Osteocyte (in vitro differentiated cells): ENCODE measurements around the gene APBB1IP. TPM values are rescaled to one million over a fixed set of nuclear protein-coding genes. Genes with fewer than 3 reads are reported as not detected.

Experiments used
- DNase-seq: peaks from one replicate; pipeline ENCODE4 v3.0.0; 2021; ENCODE audit warnings: mixed read lengths; ENCODE audit not compliant: unreplicated experiment; ENCODE audit errors: extremely low spot score
- H3K27ac Mint-ChIP-seq: one replicate; pipeline ENCODE4 v1.8.0; 2021; ENCODE audit warnings: mild to moderate bottlenecking, mixed read lengths; ENCODE audit not compliant: unreplicated experiment
- H3K27me3 Mint-ChIP-seq: one replicate; pipeline ENCODE4 v1.8.0; 2021; ENCODE audit warnings: mixed read lengths; ENCODE audit not compliant: unreplicated experiment
- H3K36me3 Mint-ChIP-seq: one replicate; pipeline ENCODE4 v1.8.0; 2021; ENCODE audit warnings: mixed read lengths; ENCODE audit not compliant: unreplicated experiment
- H3K4me1 Mint-ChIP-seq: one replicate; pipeline ENCODE4 v1.8.0; 2021; ENCODE audit warnings: mixed read lengths; ENCODE audit not compliant: unreplicated experiment
- H3K4me3 Mint-ChIP-seq: one replicate; pipeline ENCODE4 v1.8.0; 2021; ENCODE audit warnings: mild to moderate bottlenecking, moderate library complexity, mixed read lengths; ENCODE audit not compliant: unreplicated experiment
- H3K9me3 Mint-ChIP-seq: one replicate; pipeline ENCODE4 v1.8.0; 2021; ENCODE audit warnings: mixed read lengths; ENCODE audit not compliant: unreplicated experiment
- CTCF ChIP-seq: fragments of 200-600 bp; sonication (generic); IDR thresholded peaks from 2 replicates; pipeline ENCODE4 v1.5.0; 2021; ENCODE audit warnings: antibody characterized with exemption, mild to moderate bottlenecking, moderate library complexity
- total RNA-seq: library from RNA; stranded (reverse); gene quantifications from 2 replicates; pipeline ENCODE4 v1.2.1, GENCODE V29; 2021

Gene APBB1IP
- total RNA-seq, 1 donor from 2014 or later = not detected

- H3K9me3 Mint-ChIP-seq = peaks cover 4% of the 10 kb centered on the region
- H3K4me1 Mint-ChIP-seq = no peaks in the 10 kb centered on the region
- no peak overlapping the region for H3K4me3 Mint-ChIP-seq
- TF ChIP-seq CTCF = no peak
- no peaks in the 10 kb centered on the region for H3K36me3 Mint-ChIP-seq
- no peak for DNase-seq
- no peak overlapping the region for H3K27ac Mint-ChIP-seq
- H3K27me3 Mint-ChIP-seq = no peaks in the 10 kb centered on the region
Measured at GRCh38 chr10:26507441-26507840, 69.3 kb downstream of the APBB1IP start.

- no peak for DNase-seq
- no peaks in the 10 kb centered on the region for H3K36me3 Mint-ChIP-seq
- H3K4me1 Mint-ChIP-seq = no peaks in the 10 kb centered on the region
- H3K27ac Mint-ChIP-seq = no peak overlapping the region
- no peak overlapping the region for H3K4me3 Mint-ChIP-seq
- peaks cover 9% of the 10 kb centered on the region for H3K9me3 Mint-ChIP-seq
- no peaks in the 10 kb centered on the region for H3K27me3 Mint-ChIP-seq
- TF ChIP-seq CTCF = no peak
Measured at GRCh38 chr10:26508016-26508415, 69.9 kb downstream of the APBB1IP start.

- H3K4me1 Mint-ChIP-seq = no peaks in the 10 kb centered on the region
- H3K4me3 Mint-ChIP-seq = no peak overlapping the region
Measured at GRCh38 chr10:26509307-26509706, 71.2 kb downstream of the APBB1IP start.

GRCh38 chr10:26513101-26513500, 75.0 kb downstream of the APBB1IP start:
- H3K4me1 Mint-ChIP-seq = no peaks in the 10 kb centered on the region
- TF ChIP-seq CTCF = no peak
- no peaks in the 10 kb centered on the region for H3K27me3 Mint-ChIP-seq
- H3K4me3 Mint-ChIP-seq = no peak overlapping the region
- peaks cover 15% of the 10 kb centered on the region for H3K9me3 Mint-ChIP-seq
- H3K36me3 Mint-ChIP-seq = no peaks in the 10 kb centered on the region
- no peak overlapping the region for H3K27ac Mint-ChIP-seq
- no peak for DNase-seq

More at GRCh38 chr10:26509307-26509706, 71.2 kb downstream of the APBB1IP start:
- H3K27me3 Mint-ChIP-seq = no peaks in the 10 kb centered on the region
- H3K9me3 Mint-ChIP-seq = peaks cover 19% of the 10 kb centered on the region
- no peak for TF ChIP-seq CTCF
- no peaks in the 10 kb centered on the region for H3K36me3 Mint-ChIP-seq
- H3K27ac Mint-ChIP-seq = no peak overlapping the region
- DNase-seq = no peak

GRCh38 chr10:26516540-26517101, 78.5 kb downstream of the APBB1IP start:
- no peak overlapping the region for H3K27ac Mint-ChIP-seq
- H3K4me1 Mint-ChIP-seq = no peaks in the 10 kb centered on the region
- no peaks in the 10 kb centered on the region for H3K27me3 Mint-ChIP-seq
- H3K4me3 Mint-ChIP-seq = no peak overlapping the region
- no peak for DNase-seq
- peaks cover 29% of the 10 kb centered on the region for H3K9me3 Mint-ChIP-seq
- no peak for TF ChIP-seq CTCF
- H3K36me3 Mint-ChIP-seq = no peaks in the 10 kb centered on the region
